ENCODE measurements around the gene STRN4.

The STRN4 gene

DNA sequence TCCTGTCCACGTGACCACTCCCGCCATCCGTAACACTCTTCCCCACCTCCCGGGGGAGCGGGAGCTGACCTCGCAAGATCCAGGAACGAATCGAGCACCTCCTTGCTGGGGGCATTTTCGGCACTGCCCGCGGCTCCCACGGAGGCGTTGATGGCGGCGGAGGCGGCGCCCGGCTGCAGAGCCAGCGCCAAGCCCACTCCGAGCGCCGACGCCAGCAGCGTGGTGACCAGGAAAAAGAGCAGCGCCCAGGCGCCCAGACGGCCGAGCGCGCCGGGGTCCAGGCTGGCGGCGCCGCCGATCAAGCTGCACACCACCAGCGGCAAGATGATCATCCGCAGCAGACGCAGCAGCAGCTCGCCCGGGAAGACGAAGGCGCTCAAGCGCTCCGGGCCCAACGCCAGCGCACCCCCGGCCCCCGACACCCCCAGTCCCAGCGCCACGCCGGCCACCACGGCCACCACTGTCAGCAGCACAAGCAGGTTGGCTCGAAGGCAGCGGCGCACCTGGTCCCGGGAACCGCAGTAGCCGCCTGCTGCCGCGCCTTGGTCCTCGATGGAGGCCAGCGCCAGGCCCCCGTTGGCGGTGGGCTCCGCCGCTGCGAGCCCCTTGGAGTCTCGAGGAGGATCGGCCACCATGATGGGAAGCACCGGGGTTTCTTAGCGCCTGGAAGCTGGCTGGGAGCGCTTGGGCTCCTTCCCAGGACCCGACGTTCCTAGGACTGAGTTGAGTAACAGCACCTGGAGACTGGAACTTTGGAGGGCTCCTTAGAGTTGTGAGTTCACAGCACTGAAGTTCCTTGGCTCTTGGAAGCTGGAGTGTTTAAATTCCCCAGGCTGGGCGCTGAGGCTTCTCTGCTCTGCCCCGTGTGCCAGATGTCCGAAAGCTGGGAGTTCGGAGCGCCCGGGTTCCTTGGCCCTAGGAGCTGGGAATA is 41.3 kb upstream of the STRN4 start:
- H3K27me3 ChIP-seq = no peaks in the 10 kb centered on the region
- peaks cover 41% of the 10 kb centered on the region for H3K36me3 ChIP-seq
- TF ChIP-seq, protein P1, sequence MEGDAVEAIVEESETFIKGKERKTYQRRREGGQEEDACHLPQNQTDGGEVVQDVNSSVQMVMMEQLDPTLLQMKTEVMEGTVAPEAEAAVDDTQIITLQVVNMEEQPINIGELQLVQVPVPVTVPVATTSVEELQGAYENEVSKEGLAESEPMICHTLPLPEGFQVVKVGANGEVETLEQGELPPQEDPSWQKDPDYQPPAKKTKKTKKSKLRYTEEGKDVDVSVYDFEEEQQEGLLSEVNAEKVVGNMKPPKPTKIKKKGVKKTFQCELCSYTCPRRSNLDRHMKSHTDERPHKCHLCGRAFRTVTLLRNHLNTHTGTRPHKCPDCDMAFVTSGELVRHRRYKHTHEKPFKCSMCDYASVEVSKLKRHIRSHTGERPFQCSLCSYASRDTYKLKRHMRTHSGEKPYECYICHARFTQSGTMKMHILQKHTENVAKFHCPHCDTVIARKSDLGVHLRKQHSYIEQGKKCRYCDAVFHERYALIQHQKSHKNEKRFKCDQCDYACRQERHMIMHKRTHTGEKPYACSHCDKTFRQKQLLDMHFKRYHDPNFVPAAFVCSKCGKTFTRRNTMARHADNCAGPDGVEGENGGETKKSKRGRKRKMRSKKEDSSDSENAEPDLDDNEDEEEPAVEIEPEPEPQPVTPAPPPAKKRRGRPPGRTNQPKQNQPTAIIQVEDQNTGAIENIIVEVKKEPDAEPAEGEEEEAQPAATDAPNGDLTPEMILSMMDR (IDR thresholded peaks at IDR 0.05; ENCODE audit: low read depth, low read length) = no peak
- DNase-seq = peak; percentile 84
- peak overlapping the region; percentile 100 for H3K4me3 ChIP-seq (ENCODE audit: low read depth, low read length)
- H3K9me3 ChIP-seq = no peaks in the 10 kb centered on the region
- H3K4me1 ChIP-seq = peaks cover 3% of the 10 kb centered on the region

DNA sequence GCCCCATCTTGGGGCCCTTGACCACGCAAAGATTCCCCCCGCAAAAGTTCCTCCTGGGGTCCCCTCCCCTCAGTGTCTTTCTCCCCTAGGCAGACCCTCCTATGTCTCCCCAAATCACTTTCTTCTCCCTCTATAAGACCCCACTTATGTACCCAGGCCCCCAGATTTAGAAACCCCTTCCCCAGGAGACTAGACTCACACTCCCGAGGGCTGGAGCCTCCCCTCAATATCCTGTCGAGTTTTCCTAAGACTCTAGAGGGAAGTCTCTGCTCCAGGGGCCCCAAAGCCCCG is 40.7 kb upstream of the STRN4 start:
- H3K4me3 ChIP-seq (ENCODE audit: low read depth, low read length) = peak overlapping the region; percentile 100
- no peak for DNase-seq
- H3K27me3 ChIP-seq = no peaks in the 10 kb centered on the region
- no peaks in the 10 kb centered on the region for H3K9me3 ChIP-seq
- H3K4me1 ChIP-seq = no peaks in the 10 kb centered on the region; the same call in none of the 2 replicates
- TF ChIP-seq, protein P1 (IDR thresholded peaks at IDR 0.05; ENCODE audit: low read depth, low read length) = no peak
- peaks cover 45% of the 10 kb centered on the region for H3K36me3 ChIP-seq

DNA sequence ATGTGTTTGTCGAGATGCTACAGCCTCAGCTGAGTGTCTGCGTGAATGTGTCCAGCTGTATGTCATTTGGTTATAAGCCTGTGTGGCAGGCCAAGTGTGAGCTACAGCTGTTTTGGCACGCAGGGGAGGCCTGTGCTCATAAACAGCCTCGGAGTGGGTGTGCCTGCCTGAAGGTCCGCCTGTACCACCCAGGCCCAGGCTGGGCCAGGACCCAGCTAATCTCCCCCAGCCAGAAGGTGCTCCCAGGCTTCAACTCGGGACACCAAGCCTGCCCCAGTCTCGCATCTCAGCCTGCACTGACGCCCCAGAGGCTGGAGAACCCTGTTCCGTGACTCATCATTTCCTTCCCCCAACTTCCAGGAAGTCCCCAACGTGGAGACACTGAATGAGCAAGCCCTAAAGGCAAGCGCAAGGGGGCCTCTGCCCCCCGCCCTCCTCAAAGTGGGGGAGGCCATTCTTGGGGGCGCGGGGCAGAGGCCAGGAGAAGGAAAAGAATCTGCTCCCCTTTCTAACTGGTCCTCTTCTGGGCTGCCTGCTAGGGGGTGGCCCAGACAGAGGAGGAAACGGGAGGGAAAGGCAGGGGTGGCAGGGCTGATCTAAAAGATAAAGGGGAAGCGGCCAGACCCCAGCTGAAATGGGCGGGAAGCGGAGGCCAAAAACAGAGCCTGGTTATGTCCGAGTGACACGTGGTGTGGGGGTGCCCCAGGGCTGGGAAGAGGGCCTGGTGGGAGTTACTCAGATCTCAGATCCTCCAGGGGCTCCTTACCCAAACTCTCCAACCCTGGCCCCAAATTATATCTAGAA is 40.2 kb upstream of the STRN4 start:
- Histone ChIP-seq H3K27me3 (no peaks in the 10 kb centered on the region), H3K4me3 (ENCODE audit: low read depth, low read length) (peak overlapping the region; percentile 100), H3K36me3 (peaks cover 51% of the 10 kb centered on the region), H3K4me1 (no peaks in the 10 kb centered on the region; the same call in 1 of the 2 replicates), H3K9me3 (no peaks in the 10 kb centered on the region)
- DNase-seq = peak; percentile 91
- TF ChIP-seq, protein P1 (IDR thresholded peaks at IDR 0.05; ENCODE audit: low read depth, low read length) = no peak

DNA sequence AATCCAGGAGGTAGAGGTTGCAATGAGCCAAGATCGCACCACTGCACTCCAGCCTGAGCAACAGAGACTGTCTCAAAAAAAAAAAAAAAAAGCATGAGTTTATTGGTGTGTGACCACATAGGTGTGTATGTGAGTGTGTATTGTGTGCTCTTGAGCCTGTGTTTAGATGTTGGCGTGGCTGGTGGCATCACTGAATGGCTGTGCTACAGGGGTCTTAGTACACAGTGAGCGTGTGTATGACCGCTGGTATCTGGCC is 39.7 kb upstream of the STRN4 start:
- Histone ChIP-seq H3K4me3 (ENCODE audit: low read depth, low read length) (peak overlapping the region; percentile 100), H3K27me3 (no peaks in the 10 kb centered on the region), H3K36me3 (peaks cover 56% of the 10 kb centered on the region), H3K4me1 (no peaks in the 10 kb centered on the region; the same call in 1 of the 2 replicates), H3K9me3 (no peaks in the 10 kb centered on the region)
- TF ChIP-seq, protein P1 (IDR thresholded peaks at IDR 0.05; ENCODE audit: low read depth, low read length) = no peak
- DNase-seq = no peak

DNA sequence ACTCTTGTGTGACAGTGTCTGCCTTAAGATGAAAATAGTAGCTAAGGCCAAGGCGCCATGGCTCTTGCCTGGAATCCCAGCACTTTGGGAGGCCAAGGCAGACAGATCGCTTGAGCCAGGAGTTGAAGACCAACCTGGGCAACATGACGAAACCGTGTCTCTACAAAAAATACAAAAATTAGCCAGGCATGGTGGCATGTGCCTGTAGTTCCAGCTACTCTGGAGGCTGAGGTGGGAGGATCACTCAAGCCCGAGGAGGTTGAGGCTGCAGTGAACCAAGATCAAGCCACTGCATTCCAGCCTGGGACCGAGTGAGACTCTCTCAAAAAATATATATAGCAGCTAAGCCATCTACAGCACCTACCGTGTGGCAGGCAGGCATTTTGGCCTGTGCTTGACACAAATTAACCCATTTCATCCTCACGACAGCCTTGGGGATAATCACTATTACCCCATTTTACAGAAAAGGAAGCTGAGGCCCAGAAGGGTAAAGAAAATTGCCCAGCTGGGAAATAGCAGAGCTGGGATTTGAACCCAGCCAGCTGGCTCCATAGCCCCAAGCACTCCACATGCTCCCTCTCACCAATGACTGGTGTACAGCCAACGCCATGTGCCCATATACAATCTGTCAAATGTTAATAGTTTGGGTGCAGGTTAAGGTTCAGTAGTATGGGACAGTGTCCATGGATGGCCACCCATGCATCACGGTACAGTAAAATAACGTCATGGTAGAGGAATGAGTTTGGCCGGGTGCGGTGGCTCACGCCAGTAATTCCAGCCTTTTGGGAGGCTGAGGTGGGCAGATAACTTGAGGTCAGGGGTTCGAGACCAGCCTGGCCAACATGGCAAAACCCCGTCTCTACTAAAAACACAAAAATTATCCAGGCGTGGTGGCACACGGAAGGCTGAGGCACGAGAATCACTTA is 39.1 kb upstream of the STRN4 start:
- Histone ChIP-seq H3K9me3 (no peaks in the 10 kb centered on the region), H3K4me1 (no peaks in the 10 kb centered on the region; the same call in 1 of the 2 replicates), H3K27me3 (no peaks in the 10 kb centered on the region), H3K4me3 (ENCODE audit: low read depth, low read length) (peak overlapping the region; percentile 100), H3K36me3 (peaks cover 62% of the 10 kb centered on the region)
- TF ChIP-seq, protein P1 (IDR thresholded peaks at IDR 0.05; ENCODE audit: low read depth, low read length) = no peak
- DNase-seq = no peak

Measured in BE2C (cell line).